CD14-positive monocyte (primary cell): Measurements from ENCODE around the gene SFMBT2. TPM values are rescaled to one million over a fixed set of nuclear protein-coding genes. Genes with fewer than 3 reads are reported as not detected.

Source experiments
- DNase-seq, 3 donors: peaks; one replicate each; pipeline ENCODE4 v3.0.0-alpha.2; 2011 to 2022
- H2AFZ ChIP-seq: 2 replicates; pipeline ENCODE4 v1.6.0; 2012; ENCODE audit warnings: mild to moderate bottlenecking, low read depth, low read length, inconsistent platforms; ENCODE audit not compliant: insufficient read depth, poor library complexity, severe bottlenecking
- H3K27ac ChIP-seq, 2 donors: 1 replicate in 1 of 2; 2 replicates in 1 of 2; pipeline ENCODE4 v1.5.1; 2012 to 2013; ENCODE audit warnings: low read length in 2 of 2, control low read depth in 1 of 2, inconsistent platforms in 1 of 2, low read depth in 1 of 2, mild to moderate bottlenecking in 1 of 2
- H3K27me3 ChIP-seq, 2 donors: one replicate each; pipeline versions ENCODE4 v1.6.0 to v1.6.1; 2011 to 2013; ENCODE audit warnings: low read length in 2 of 2; ENCODE audit not compliant: control insufficient read depth in 2 of 2, insufficient read depth in 2 of 2
- H3K36me3 ChIP-seq, 2 donors: replicated peaks in 1 of 2; 1 replicate in 1 of 2; 2 replicates in 1 of 2; pipeline versions ENCODE4 v1.5.1 to v1.6.1; 2012 to 2013; ENCODE audit warnings: low read length in 2 of 2, control low read depth in 1 of 2, inconsistent platforms in 1 of 2, mild to moderate bottlenecking in 1 of 2; ENCODE audit not compliant: insufficient read depth in 2 of 2, control insufficient read depth in 1 of 2
- H3K4me1 ChIP-seq, 2 donors: 1 replicate in 1 of 2; 2 replicates in 1 of 2; pipeline versions ENCODE4 v1.5.1 to v1.6.1; 2012 to 2013; ENCODE audit warnings: low read length in 2 of 2, control low read depth in 1 of 2, inconsistent platforms in 1 of 2, mild to moderate bottlenecking in 1 of 2, moderate library complexity in 1 of 2; ENCODE audit not compliant: insufficient read depth in 2 of 2, control insufficient read depth in 1 of 2
- H3K4me2 ChIP-seq: replicated peaks from 2 replicates; pipeline ENCODE3; 2012; ENCODE audit warnings: low read length, moderate library complexity, mild to moderate bottlenecking; ENCODE audit not compliant: poor library complexity, severe bottlenecking; ENCODE audit errors: extremely low read depth
- H3K4me3 ChIP-seq, 3 experiments: fragments of 200-600 bp in 1 of 3; sonication (generic) in 1 of 3; replicated peaks in 1 of 3; 1 replicate in 2 of 3; 2 replicates in 1 of 3; pipeline ENCODE4 v1.5.1; 2011 to 2013; ENCODE audit warnings: low read length in 3 of 3, mild to moderate bottlenecking in 3 of 3, control low read depth in 2 of 3, low read depth in 2 of 3, inconsistent platforms in 1 of 3, moderate library complexity in 1 of 3
- H3K79me2 ChIP-seq: 2 replicates; pipeline ENCODE4 v1.6.0; 2012; ENCODE audit warnings: mild to moderate bottlenecking, control low read depth, inconsistent platforms, low read length, moderate library complexity; ENCODE audit not compliant: insufficient read depth
- H3K9ac ChIP-seq: 2 replicates; pipeline ENCODE4 v1.6.0; 2017; ENCODE audit warnings: low read length, mild to moderate bottlenecking; ENCODE audit not compliant: insufficient read depth, poor library complexity, severe bottlenecking
- H3K9me3 ChIP-seq, 2 donors: replicated peaks in 1 of 2; 1 replicate in 1 of 2; 2 replicates in 1 of 2; pipeline versions ENCODE4 v1.5.1 to v1.6.1; 2012 to 2013; ENCODE audit warnings: low read length in 2 of 2, control low read depth in 1 of 2; ENCODE audit not compliant: control insufficient read depth in 1 of 2, insufficient read depth in 1 of 2
- H4K20me1 ChIP-seq: 2 replicates; pipeline ENCODE4 v1.6.0; 2012; ENCODE audit warnings: mild to moderate bottlenecking, low read length, control low read depth, moderate library complexity; ENCODE audit not compliant: insufficient read depth
- H3K27ac Mint-ChIP-seq, 7 donors: one replicate each; pipeline ENCODE4 v1.8.0; 2020; ENCODE audit warnings: mild to moderate bottlenecking in 7 of 7, mixed read lengths in 7 of 7, moderate library complexity in 6 of 7, inconsistent platforms in 2 of 7
- H3K27me3 Mint-ChIP-seq, 3 donors: one replicate each; pipeline ENCODE4 v1.8.0; 2021 to 2022; ENCODE audit warnings: low read depth in 3 of 3, mild to moderate bottlenecking in 3 of 3, mixed read lengths in 3 of 3, moderate library complexity in 3 of 3, inconsistent platforms in 1 of 3
- H3K36me3 Mint-ChIP-seq, 2 donors: one replicate each; pipeline ENCODE4 v1.8.0; 2020; ENCODE audit warnings: mixed read lengths in 2 of 2, inconsistent platforms in 1 of 2, mild to moderate bottlenecking in 1 of 2
- H3K4me1 Mint-ChIP-seq: one replicate; pipeline ENCODE4 v1.8.0; 2020; ENCODE audit warnings: mild to moderate bottlenecking, mixed read lengths
- H3K4me3 Mint-ChIP-seq, 2 donors: one replicate each; pipeline ENCODE4 v1.8.0; 2020; ENCODE audit warnings: mild to moderate bottlenecking in 2 of 2, mixed read lengths in 2 of 2, moderate library complexity in 1 of 2
- H3K9me3 Mint-ChIP-seq, 7 donors: one replicate each; pipeline ENCODE4 v1.8.0; 2020 to 2022; ENCODE audit warnings: mixed read lengths in 7 of 7, mild to moderate bottlenecking in 6 of 7, moderate library complexity in 6 of 7, inconsistent platforms in 2 of 7
- CTCF ChIP-seq: fragments of 200-600 bp; IDR thresholded peaks from one replicate; pipeline ENCODE4 v1.8.0; 2022; ENCODE audit warnings: antibody characterized with exemption, mild to moderate bottlenecking
- WGBS: methylation state at CpG from one replicate; pipeline ENCODE4 v1.1.5; 2013; ENCODE audit warnings: missing lambda C conversion rate; ENCODE audit not compliant: insufficient coverage; 5-methylcytosine and 5-hydroxymethylcytosine counted together
- intact Hi-C, 2 donors: fragments of 100-400 bp; cut with micrococcal nuclease; formaldehyde crosslinking; loops; one replicate each; pipeline versions ENCODE4 v1.15.0 to v1.15.1; 2023
- polyA plus RNA-seq, 3 donors: library from polyadenylated mRNA; depleted of rRNA in 1 of 3; unstranded in 2 of 3; stranded (reverse) in 1 of 3; fragments of 300-500 nt in 2 of 3; fragments of >200 nt in 1 of 3; fragmentation: Illumina TruSeq in 2 of 3; gene quantifications; 1 replicate in 2 of 3; 2 replicates in 1 of 3; pipeline ENCODE4 v1.2.3, GENCODE V29; 2012 to 2021

The SFMBT2 gene
- polyA plus RNA-seq, 3 donors: 0.53 to 10.9 (median 1.6) TPM

GRCh38 chr10:7401782-7402181, 9.1 kb downstream of the SFMBT2 start:
- peaks cover 0 to 1% (median 0%) of the 10 kb centered on the region in 7 donors for H3K9me3 Mint-ChIP-seq
- H3K4me3 Mint-ChIP-seq: no peak overlapping the region
- no peak for TF ChIP-seq CTCF

GRCh38 chr10:7401156-7401555, 9.7 kb downstream of the SFMBT2 start:
- intact Hi-C loops: loop anchor here in 1 of 2 donors (10.0 kb wide), 1 partner anchor 216 kb away; no protein-coding TSS in a partner anchor
- Histone ChIP-seq H4K20me1 (peaks cover 16% of the 10 kb centered on the region), H3K4me1 (peaks cover 10 to 14% of the 10 kb centered on the region in 2 donors), H3K9ac (no peak overlapping the region), H3K4me2 (no peak overlapping the region), H3K27ac (no peak overlapping the region), H3K36me3 (no peaks in the 10 kb centered on the region), H3K79me2 (peaks cover 97% of the 10 kb centered on the region), H3K4me3 (no peak overlapping the region), H3K27me3 (no peaks in the 10 kb centered on the region), H2AFZ (no peak overlapping the region), H3K9me3 (no peaks in the 10 kb centered on the region)
- no peak for TF ChIP-seq CTCF
- H3K9me3 Mint-ChIP-seq: peaks cover 0 to 1% (median 0%) of the 10 kb centered on the region in 7 donors
- peaks cover 29% of the 10 kb centered on the region for H3K4me1 Mint-ChIP-seq
- WGBS: no CpG with 5 or more reads among the region's 6 CpGs
- no peak overlapping the region for H3K27ac Mint-ChIP-seq
- no peaks in the 10 kb centered on the region for H3K27me3 Mint-ChIP-seq
- peaks cover 4 to 5% of the 10 kb centered on the region in 2 donors for H3K36me3 Mint-ChIP-seq
- DNase-seq: no peak
- H3K4me3 Mint-ChIP-seq: no peak overlapping the region

More at GRCh38 chr10:7401782-7402181, 9.1 kb downstream of the SFMBT2 start:
- no peaks in the 10 kb centered on the region for H3K27me3 ChIP-seq
- H2AFZ ChIP-seq: no peak overlapping the region
- no peaks in the 10 kb centered on the region for H3K36me3 ChIP-seq
- peaks cover 16% of the 10 kb centered on the region for H4K20me1 ChIP-seq
- peaks cover 99% of the 10 kb centered on the region for H3K79me2 ChIP-seq
- peaks cover 4 to 5% of the 10 kb centered on the region in 2 donors for H3K36me3 Mint-ChIP-seq
- no peak overlapping the region for H3K9ac ChIP-seq
- no peak overlapping the region for H3K27ac ChIP-seq
- H3K27ac Mint-ChIP-seq: no peak overlapping the region
- WGBS: 100% methylated on average over 7 of the region's 8 CpGs
- H3K4me3 ChIP-seq: no peak overlapping the region
- H3K4me1 Mint-ChIP-seq: peaks cover 34% of the 10 kb centered on the region
- no peaks in the 10 kb centered on the region for H3K9me3 ChIP-seq
- no peak for DNase-seq
- peaks cover 13 to 18% of the 10 kb centered on the region in 2 donors for H3K4me1 ChIP-seq
- intact Hi-C loops: loop anchor here in 1 of 2 donors (10.0 kb wide), 1 partner anchor 217 kb away; no protein-coding TSS in a partner anchor
- H3K27me3 Mint-ChIP-seq: peaks cover 0 to under 1% (median 0%) of the 10 kb centered on the region in 3 donors
- H3K4me2 ChIP-seq: no peak overlapping the region
